Effector memory CD8-positive, alpha-beta T cell (primary cell): ENCODE results near the gene ASCC3.

ENCODE experiments used
- ATAC-seq: fragments of 150-1000 bp; cut with Tn5 transposase; replicated peaks from 2 replicates; pipeline ENCODE4 v1.10.0; 2021; ENCODE audit warnings: mild to moderate bottlenecking, moderate library complexity
- DNase-seq, 3 experiments: peaks; one replicate each; pipeline ENCODE4 v3.0.0; 2021
- H3K27ac Mint-ChIP-seq, 2 donors: one replicate each; pipeline ENCODE4 v1.8.0; 2022; ENCODE audit warnings: mild to moderate bottlenecking in 2 of 2, mixed read lengths in 2 of 2, moderate library complexity in 2 of 2
- H3K27me3 Mint-ChIP-seq, 2 donors: one replicate each; pipeline ENCODE4 v1.8.0; 2022; ENCODE audit warnings: mixed read lengths in 2 of 2
- H3K36me3 Mint-ChIP-seq: one replicate; pipeline ENCODE4 v1.8.0; 2022; ENCODE audit warnings: mild to moderate bottlenecking, moderate library complexity, mixed read lengths; ENCODE audit not compliant: insufficient read depth
- H3K4me1 Mint-ChIP-seq, 2 donors: one replicate each; pipeline ENCODE4 v1.8.0; 2022; ENCODE audit warnings: low read depth in 2 of 2, mixed read lengths in 2 of 2
- H3K4me3 Mint-ChIP-seq, 2 donors: one replicate each; pipeline ENCODE4 v1.8.0; 2022; ENCODE audit warnings: mild to moderate bottlenecking in 2 of 2, mixed read lengths in 2 of 2, moderate library complexity in 2 of 2
- H3K9me3 Mint-ChIP-seq, 2 donors: one replicate each; pipeline ENCODE4 v1.8.0; 2022; ENCODE audit warnings: mixed read lengths in 2 of 2

Gene ASCC3

DNA sequence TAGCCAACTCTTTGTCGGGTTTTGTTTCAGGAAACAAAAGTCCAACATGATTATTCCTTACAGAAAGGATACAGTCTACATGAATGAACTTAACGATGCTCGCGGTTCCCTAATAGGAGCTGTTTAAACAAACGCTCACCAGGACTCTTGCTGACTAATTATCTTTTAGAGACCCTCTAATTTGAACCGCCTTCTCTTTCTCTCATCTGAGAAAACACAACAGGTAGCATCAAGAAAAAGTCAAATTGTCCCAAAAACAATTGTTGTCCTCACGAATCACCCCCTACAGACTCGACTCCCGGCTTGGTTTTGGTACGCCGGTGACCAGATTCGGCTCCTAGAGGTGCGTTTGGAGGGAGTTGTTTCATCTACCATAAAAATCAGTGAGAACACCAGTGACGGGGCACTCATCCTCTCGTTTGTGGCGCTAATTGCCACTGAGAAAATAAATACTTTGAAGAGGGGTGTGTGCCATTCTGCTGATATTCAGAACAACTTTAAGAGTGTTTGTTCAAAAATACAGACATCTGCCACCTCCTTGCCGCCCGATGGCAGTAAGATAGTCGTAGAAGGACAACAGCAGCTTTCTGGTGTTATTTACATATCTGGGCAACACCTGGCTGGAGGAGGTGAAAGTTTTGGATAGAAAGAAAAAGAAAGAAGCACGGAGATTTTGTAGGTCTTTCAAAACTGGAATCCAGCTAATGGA lies 415.3 kb downstream of the ASCC3 start:
- peak overlapping the region; percentile 41 to 51 for H3K4me3 Mint-ChIP-seq
- no peak overlapping the region for H3K27ac Mint-ChIP-seq
- peaks cover 0 to 80% of the 10 kb centered on the region in 2 donors for H3K27me3 Mint-ChIP-seq
- H3K9me3 Mint-ChIP-seq = no peaks in the 10 kb centered on the region
- DNase-seq (no peak), ATAC-seq (no peak)
- peaks cover 16 to 19% of the 10 kb centered on the region in 2 donors for H3K4me1 Mint-ChIP-seq
- H3K36me3 Mint-ChIP-seq = peaks cover 15% of the 10 kb centered on the region

DNA sequence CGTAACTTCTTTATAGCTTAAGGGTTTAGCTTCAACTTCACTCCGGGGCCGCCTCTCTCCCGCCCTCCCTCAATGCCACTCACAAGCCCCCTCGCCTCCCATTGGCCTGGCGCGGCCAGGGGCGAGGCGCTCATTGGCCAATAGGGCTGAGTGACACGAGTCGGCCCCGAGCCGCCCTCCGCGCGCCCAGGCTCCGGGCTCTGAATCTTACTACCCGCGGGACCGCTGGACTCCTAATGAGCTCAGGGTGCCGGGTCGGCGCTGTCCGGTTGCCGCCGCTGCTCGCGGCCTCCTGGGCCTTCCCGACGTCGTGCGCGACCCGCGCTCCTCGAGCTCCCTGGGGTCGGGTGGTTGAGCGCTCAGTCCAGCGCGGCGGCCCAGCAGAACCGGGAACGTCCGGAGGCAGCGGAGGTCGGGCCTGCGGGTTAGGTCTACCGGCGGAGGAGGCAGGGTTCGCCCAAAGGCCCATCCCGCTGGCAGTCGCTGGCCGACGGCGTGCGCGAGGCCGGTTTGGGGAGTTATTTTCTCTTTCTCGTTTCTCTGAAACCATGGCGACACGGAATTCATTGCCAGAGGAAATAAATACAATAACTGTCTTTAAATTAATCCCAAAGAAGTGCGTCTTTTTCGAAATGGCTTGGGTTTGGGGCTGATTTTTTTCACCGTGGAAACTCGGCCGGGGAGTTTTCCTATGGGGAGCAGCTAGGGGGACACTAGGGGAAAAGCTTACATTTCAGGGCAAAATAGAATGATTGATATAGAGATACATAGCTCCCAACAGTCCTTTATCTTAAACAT lies 416.0 kb downstream of the ASCC3 start, which contains the start of gene SIM1:
Gene SIM1 (minus strand): TSS at position 19 of the 798 bp plus-strand sequence. CDS start 1,453 bp downstream, outside the sequence.
- H3K27ac Mint-ChIP-seq = no peak within 1 kb of the TSS
- DNase-seq (no peak), ATAC-seq (no peak)
- peaks cover 15% of the 10 kb centered on the region for H3K36me3 Mint-ChIP-seq
- H3K4me3 Mint-ChIP-seq = peak within 1 kb of the TSS; percentile 31 to 41
- peaks cover 0 to 85% of the 10 kb centered on the region in 2 donors for H3K27me3 Mint-ChIP-seq
- no peaks in the 10 kb centered on the region for H3K9me3 Mint-ChIP-seq
- peaks cover 16 to 19% of the 10 kb centered on the region in 2 donors for H3K4me1 Mint-ChIP-seq

- DNase-seq = no peak
- Mint-ChIP-seq H3K27me3 (peaks cover 0 to 87% of the 10 kb centered on the region in 2 donors), H3K36me3 (peaks cover 11% of the 10 kb centered on the region), H3K4me1 (peaks cover 16 to 19% of the 10 kb centered on the region in 2 donors), H3K9me3 (no peaks in the 10 kb centered on the region), H3K27ac (no peak overlapping the region), H3K4me3 (peak overlapping the region in 1 of 2 donors; percentile 31)
- no peak for ATAC-seq
Observed at GRCh38 chr6:100464162-100464851, 416.8 kb downstream of the ASCC3 start.

DNA sequence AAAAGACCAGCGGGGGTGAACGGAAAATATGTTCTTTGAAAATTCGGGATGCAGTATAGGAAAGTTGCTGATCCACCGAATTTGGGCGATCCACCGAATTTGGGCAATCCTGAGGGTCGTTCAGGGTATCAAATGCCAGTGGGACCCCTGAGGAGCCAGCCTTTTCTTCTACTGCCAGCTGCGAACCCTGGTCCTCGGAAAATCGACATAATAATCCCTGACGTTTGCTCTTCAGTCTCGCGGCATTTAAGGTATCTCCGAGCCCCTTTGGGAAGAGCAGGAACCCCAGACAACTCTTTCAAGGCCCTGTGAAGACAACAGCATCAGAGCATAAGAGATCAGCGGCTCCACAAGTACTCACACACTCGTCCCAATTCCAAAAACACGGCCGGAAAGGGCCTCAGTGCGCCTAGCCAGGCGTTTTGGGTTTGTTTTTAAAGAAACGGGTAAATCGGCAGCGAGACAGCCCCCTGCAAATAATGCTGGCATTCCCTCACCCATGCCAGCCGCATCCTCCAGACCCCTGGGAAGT lies 417.4 kb downstream of the ASCC3 start:
- peaks cover 0 to 93% of the 10 kb centered on the region in 2 donors for H3K27me3 Mint-ChIP-seq
- H3K36me3 Mint-ChIP-seq = peaks cover 11% of the 10 kb centered on the region
- ATAC-seq = no peak
- no peak overlapping the region for H3K27ac Mint-ChIP-seq
- peak overlapping the region in 1 of 2 donors; percentile 31 for H3K4me3 Mint-ChIP-seq
- DNase-seq = no peak
- H3K9me3 Mint-ChIP-seq = no peaks in the 10 kb centered on the region
- H3K4me1 Mint-ChIP-seq = peaks cover 16 to 19% of the 10 kb centered on the region in 2 donors

DNA sequence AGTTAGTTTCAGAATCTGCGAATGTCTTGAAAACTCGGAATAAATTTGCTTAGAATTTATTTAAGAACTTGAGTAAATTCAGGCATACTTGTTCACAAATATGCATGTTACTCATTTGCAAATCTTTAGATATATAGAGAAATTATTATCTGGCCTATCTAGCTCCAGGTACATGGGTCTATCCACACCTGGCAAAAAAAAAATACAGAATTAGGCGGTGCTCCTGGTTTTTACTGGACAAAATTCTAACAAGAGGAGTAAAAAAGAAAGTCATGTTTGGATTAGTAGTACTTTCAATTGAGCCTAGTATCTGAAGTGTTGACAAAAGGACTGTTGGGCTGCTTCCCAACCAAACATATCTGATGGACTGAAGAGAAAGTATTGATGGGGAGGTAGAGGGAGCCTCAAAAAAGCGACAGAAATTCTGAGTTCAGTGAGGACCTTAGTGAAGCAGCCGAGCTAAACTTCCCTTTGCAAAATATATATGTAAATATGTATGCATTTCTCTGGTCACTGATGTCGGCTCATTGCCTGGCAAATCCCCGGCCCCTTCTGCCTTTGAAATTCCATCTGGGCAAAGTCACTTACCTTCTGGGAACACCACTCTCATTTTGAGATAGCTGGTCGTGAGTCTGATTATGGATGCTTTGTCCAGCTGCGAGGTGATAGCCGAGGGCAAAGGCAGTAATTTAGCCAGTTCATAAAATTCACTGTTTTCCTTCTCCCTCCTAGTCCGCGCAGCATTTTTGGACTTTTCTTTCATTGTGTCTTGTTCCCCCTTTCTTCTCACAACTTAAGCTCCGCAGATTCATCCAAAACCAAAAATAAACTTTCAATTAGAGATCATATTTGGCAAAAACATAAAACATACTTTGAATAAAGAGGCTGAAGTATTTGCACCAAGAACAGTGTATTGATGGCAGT lies 418.2 kb downstream of the ASCC3 start:
- no peak for ATAC-seq
- peaks cover 0 to 95% of the 10 kb centered on the region in 2 donors for H3K27me3 Mint-ChIP-seq
- H3K27ac Mint-ChIP-seq = no peak overlapping the region

GRCh38 chr6:100461917-100462705 lies 419.0 kb downstream of the ASCC3 start:
- Mint-ChIP-seq H3K4me1 (peaks cover 16 to 19% of the 10 kb centered on the region in 2 donors), H3K27ac (no peak overlapping the region), H3K36me3 (peaks cover 19% of the 10 kb centered on the region), H3K9me3 (peaks cover 0 to 3% of the 10 kb centered on the region in 2 donors), H3K4me3 (peak overlapping the region; percentile 73), H3K27me3 (peaks cover 0 to 95% of the 10 kb centered on the region in 2 donors)
- ATAC-seq (no peak), DNase-seq (no peak)

More for the DNA sequence above, 418.2 kb downstream of the ASCC3 start:
- Mint-ChIP-seq H3K4me3 (peak overlapping the region in 1 of 2 donors; percentile 31), H3K36me3 (peaks cover 15% of the 10 kb centered on the region), H3K9me3 (peaks cover 0 to under 1% of the 10 kb centered on the region in 2 donors), H3K4me1 (peaks cover 18 to 19% of the 10 kb centered on the region in 2 donors)
- no peak for DNase-seq

DNA sequence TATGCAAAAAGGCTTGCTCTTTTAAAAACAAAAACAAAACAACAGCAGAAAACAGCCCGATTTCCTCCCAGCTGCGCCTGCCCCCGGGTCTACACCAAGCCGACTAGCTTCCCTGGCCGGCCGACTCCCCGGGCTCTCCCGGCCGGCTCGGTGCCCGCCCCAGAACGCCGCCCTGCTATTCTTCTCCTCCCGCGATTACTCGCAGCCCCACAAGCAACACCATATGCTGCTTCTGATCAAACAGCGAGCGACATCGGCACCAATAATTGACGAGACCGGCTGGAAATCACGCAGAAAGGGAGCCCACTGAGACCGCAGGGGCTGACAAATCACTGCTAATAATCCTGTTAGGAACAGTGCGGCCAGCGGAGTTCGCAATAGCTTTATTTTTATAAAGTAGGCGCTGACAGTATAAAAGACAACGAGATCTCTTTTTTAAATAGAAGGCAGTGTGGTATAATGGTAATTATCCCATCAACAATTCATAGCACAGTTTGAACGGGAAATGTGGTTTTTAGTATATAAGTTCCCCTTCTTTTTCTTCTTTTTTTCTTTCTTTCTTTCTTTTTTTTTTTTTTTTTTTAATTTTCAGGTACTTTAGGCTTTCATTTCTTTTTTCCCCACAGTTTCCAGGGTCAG lies 419.7 kb downstream of the ASCC3 start:
- Mint-ChIP-seq H3K4me1 (peaks cover 11 to 15% of the 10 kb centered on the region in 2 donors), H3K36me3 (peaks cover 19% of the 10 kb centered on the region), H3K9me3 (peaks cover 0 to 3% of the 10 kb centered on the region in 2 donors), H3K4me3 (peak overlapping the region; percentile 73), H3K27ac (no peak overlapping the region), H3K27me3 (peaks cover 0 to 95% of the 10 kb centered on the region in 2 donors)
- ATAC-seq (no peak), DNase-seq (no peak)

DNA sequence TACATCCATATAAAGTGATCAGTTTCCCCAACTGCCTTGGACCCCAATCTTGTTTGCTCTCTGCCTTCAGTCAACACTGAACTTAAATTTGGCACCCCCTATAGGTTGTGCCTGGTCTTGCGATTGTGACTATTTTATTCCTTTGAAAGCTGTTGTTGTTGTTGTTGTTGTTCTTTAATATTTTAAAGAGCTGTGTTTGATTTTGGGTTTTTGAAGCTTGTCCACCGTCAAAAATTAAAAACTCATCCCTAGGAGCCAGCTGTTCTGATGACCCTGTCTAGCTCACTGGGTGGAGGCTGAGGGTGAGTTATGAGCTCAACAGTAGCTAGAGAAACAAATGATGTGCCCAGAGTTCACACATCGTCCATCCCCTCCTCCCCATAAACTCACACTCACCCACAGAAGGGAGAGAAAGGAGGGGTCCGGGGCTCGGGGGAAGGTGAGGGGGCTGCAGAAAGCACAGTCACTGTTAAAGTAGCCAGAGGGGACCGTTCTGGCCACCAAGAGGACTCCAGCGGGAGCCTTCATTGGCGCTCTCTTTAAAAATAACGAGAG lies 420.4 kb downstream of the ASCC3 start:
- ATAC-seq (no peak), DNase-seq (no peak)
- Mint-ChIP-seq H3K9me3 (peaks cover 0 to 3% of the 10 kb centered on the region in 2 donors), H3K4me3 (no peak overlapping the region), H3K36me3 (peaks cover 19% of the 10 kb centered on the region), H3K4me1 (peaks cover 9 to 11% of the 10 kb centered on the region in 2 donors), H3K27ac (no peak overlapping the region), H3K27me3 (peaks cover 0 to 94% of the 10 kb centered on the region in 2 donors)

- Mint-ChIP-seq H3K27me3 (peaks cover 0 to 83% of the 10 kb centered on the region in 2 donors), H3K36me3 (peaks cover 19% of the 10 kb centered on the region), H3K4me1 (peaks cover 11% of the 10 kb centered on the region in 2 donors), H3K27ac (no peak overlapping the region), H3K4me3 (no peak overlapping the region), H3K9me3 (peaks cover 0 to 3% of the 10 kb centered on the region in 2 donors)
- DNase-seq (no peak), ATAC-seq (no peak)
Observed at GRCh38 chr6:100459592-100460184, 421.4 kb downstream of the ASCC3 start.

DNA sequence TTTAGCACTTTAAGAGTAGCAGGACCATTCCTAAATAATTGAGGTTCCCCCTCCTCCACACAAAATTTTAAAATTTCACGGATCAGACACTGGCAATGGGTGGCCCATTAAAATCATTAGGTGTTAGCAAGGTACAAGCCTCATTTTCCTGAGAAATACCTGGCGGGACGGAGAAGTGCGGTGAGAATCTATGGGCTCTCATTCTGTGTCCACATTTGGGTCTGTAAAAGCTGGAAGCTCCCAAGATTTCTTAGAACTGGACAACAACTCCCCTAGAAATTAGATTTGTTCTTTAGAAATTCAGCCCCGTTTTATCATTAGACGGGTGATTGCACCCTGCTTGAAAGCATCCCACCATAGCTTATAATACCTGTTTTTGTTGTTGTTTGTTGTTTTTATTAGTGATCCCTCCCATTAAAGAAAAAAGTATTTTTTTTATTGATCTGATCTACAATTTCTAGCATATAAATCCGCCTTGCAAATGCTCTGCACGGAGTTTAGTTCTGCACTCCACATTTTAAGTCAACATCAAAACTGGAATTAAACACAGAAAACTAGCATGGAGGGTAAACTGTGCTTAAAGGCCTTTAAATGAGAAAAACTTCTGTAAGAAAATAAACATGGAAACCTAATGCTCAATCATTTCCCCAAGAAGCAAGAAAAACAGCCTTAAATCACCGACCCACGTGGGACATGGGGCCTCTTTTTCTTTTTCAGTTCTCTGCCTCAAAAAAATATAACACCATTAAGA lies 422.1 kb downstream of the ASCC3 start:
- peaks cover 0 to 3% of the 10 kb centered on the region in 2 donors for H3K9me3 Mint-ChIP-seq
- peaks cover 0 to 80% of the 10 kb centered on the region in 2 donors for H3K27me3 Mint-ChIP-seq
- H3K36me3 Mint-ChIP-seq = peaks cover 17% of the 10 kb centered on the region
- DNase-seq = no peak
- H3K27ac Mint-ChIP-seq = no peak overlapping the region
- no peak overlapping the region for H3K4me3 Mint-ChIP-seq
- no peak for ATAC-seq
- peaks cover 11% of the 10 kb centered on the region in 2 donors for H3K4me1 Mint-ChIP-seq
